SK-N-MC (cell line): ENCODE results near the gene SYNGR1.

Experiments used
- DNase-seq: peaks from one replicate; pipeline ENCODE4 v3.0.0-alpha.2; 2011; ENCODE audit warnings: low read depth, low spot score
- H3K27ac ChIP-seq: fragments of 200-600 bp; sonication (generic); 2 replicates; pipeline ENCODE4 v1.5.1; 2016; ENCODE audit warnings: mixed run types
- H3K36me3 ChIP-seq: fragments of 200-600 bp; sonication (generic); 2 replicates; pipeline ENCODE4 v1.6.1; 2017; ENCODE audit warnings: antibody characterized with exemption, low read length, mixed read lengths; ENCODE audit not compliant: insufficient read depth
- H3K4me3 ChIP-seq: fragments of 200-600 bp; sonication (generic); 2 replicates; pipeline ENCODE4 v1.5.1; 2016
- H3K9ac ChIP-seq: fragments of 200-600 bp; sonication (generic); 2 replicates; pipeline ENCODE4 v1.8.0; 2017; ENCODE audit warnings: mixed run types, mixed read lengths; ENCODE audit not compliant: insufficient read length
- H3K9me3 ChIP-seq: fragments of 200-600 bp; sonication (generic); 2 replicates; pipeline ENCODE4 v1.6.1; 2017; ENCODE audit warnings: low read depth, mild to moderate bottlenecking, antibody characterized with exemption, low read length, moderate library complexity, mixed read lengths
- EZH2 ChIP-seq: fragments of 200-600 bp; sonication (generic); IDR thresholded peaks from one replicate; pipeline ENCODE4 v1.6.1; 2017; ENCODE audit warnings: antibody characterized with exemption
- FOXP2 ChIP-seq: optimal IDR thresholded peaks from 2 replicates; pipeline ENCODE3; 2011; ENCODE audit warnings: mild to moderate bottlenecking, moderate library complexity; ENCODE audit not compliant: insufficient read depth; ENCODE audit errors: extremely low read length, control extremely low read depth
- POLR2AphosphoS5 ChIP-seq: IDR thresholded peaks from 2 replicates; pipeline ENCODE4 v1.6.1; 2012; ENCODE audit warnings: mild to moderate bottlenecking, low read depth, low read length, borderline replicate concordance

The SYNGR1 gene

GRCh38 chr22:39306456-39307361 is 43.1 kb upstream of the SYNGR1 start:
- TF ChIP-seq POLR2AphosphoS5 (no peak), EZH2 (no peak), FOXP2 (no peak)
- Histone ChIP-seq H3K9me3 (no peaks in the 10 kb centered on the region), H3K9ac (no peak overlapping the region), H3K4me3 (no peak overlapping the region), H3K36me3 (peaks cover 3% of the 10 kb centered on the region), H3K27ac (no peak overlapping the region)
- no peak for DNase-seq

GRCh38 chr22:39308614-39309363 is 41.0 kb upstream of the SYNGR1 start:
- no peak for TF ChIP-seq EZH2
- no peak for TF ChIP-seq POLR2AphosphoS5
- DNase-seq, result no peak
- Histone ChIP-seq H3K4me3 (peak overlapping the region; percentile 67), H3K9ac (peak overlapping the region; percentile 17), H3K9me3 (no peaks in the 10 kb centered on the region), H3K36me3 (peaks cover 24% of the 10 kb centered on the region), H3K27ac (peak overlapping the region; percentile 48)

- Histone ChIP-seq H3K9ac (no peak overlapping the region), H3K36me3 (peaks cover 31% of the 10 kb centered on the region), H3K27ac (peak overlapping the region; percentile 48), H3K4me3 (peak overlapping the region; percentile 67), H3K9me3 (no peaks in the 10 kb centered on the region)
- TF ChIP-seq POLR2AphosphoS5 (no peak), EZH2 (no peak), FOXP2 (no peak)
- DNase-seq, result no peak
Measured at GRCh38 chr22:39309364-39309861, 40.4 kb upstream of the SYNGR1 start.

GRCh38 chr22:39309881-39310714 is 39.7 kb upstream of the SYNGR1 start:
- TF ChIP-seq POLR2AphosphoS5 (no peak; the same call in 1 of the 2 replicates), FOXP2 (no peak), EZH2 (no peak)
- Histone ChIP-seq H3K27ac (peak overlapping the region; percentile 48), H3K9me3 (no peaks in the 10 kb centered on the region), H3K9ac (no peak overlapping the region), H3K36me3 (peaks cover 37% of the 10 kb centered on the region), H3K4me3 (no peak overlapping the region)
- DNase-seq, result no peak

- Histone ChIP-seq H3K4me3 (no peak overlapping the region), H3K27ac (peak overlapping the region; percentile 60), H3K36me3 (peaks cover 54% of the 10 kb centered on the region), H3K9ac (no peak overlapping the region), H3K9me3 (no peaks in the 10 kb centered on the region)
- no peak for DNase-seq
- TF ChIP-seq FOXP2, result no peak
- TF ChIP-seq POLR2AphosphoS5, result peak; percentile 10; the same call in 1 of the 2 replicates
Measured at GRCh38 chr22:39311592-39312400, 38.0 kb upstream of the SYNGR1 start.

- no peak for DNase-seq
- no peaks in the 10 kb centered on the region for H3K9me3 ChIP-seq
- H3K27ac ChIP-seq, result peak overlapping the region; percentile 54
- H3K9ac ChIP-seq, result no peak overlapping the region
- no peak overlapping the region for H3K4me3 ChIP-seq
- H3K36me3 ChIP-seq, result peaks cover 60% of the 10 kb centered on the region
- TF ChIP-seq POLR2AphosphoS5 (0 out of 2 replicates have a peak, but pooled peaks have one; percentile 13), FOXP2 (no peak)
Measured at GRCh38 chr22:39312410-39312809, 37.4 kb upstream of the SYNGR1 start.

- no peak for TF ChIP-seq EZH2
- no peak for DNase-seq
- peak overlapping the region; percentile 84; the same call in 1 of the 2 replicates for H3K27ac ChIP-seq
- no peak overlapping the region for H3K9ac ChIP-seq
- peaks cover 71% of the 10 kb centered on the region for H3K36me3 ChIP-seq
- no peaks in the 10 kb centered on the region for H3K9me3 ChIP-seq
- no peak overlapping the region for H3K4me3 ChIP-seq
Measured at GRCh38 chr22:39313258-39314001, 36.4 kb upstream of the SYNGR1 start.
